Measurements from ENCODE around the gene INSYN1.
A peak's percentile ranks its signal among the peaks of the same experiment; 100 is the strongest.
"Not testable (repeated sequence)": the region's sequence is repeated elsewhere in the genome, so short reads cannot be mapped to it uniquely, and the experiment has no call there.

The INSYN1 gene

GRCh38 chr15:73710321-73710720 lies 42.8 kb downstream of the INSYN1 start:
- no peak for DNase-seq

GRCh38 chr15:73709686-73710085 lies 43.5 kb downstream of the INSYN1 start:
- no peak for DNase-seq

- DNase-seq: no peak
Measured at GRCh38 chr15:73709241-73709640, 43.9 kb downstream of the INSYN1 start.

- DNase-seq: no peak
Measured at GRCh38 chr15:73708691-73709090, 44.5 kb downstream of the INSYN1 start.

- DNase-seq: peak; percentile 53 to 61
Measured at GRCh38 chr15:73704869-73705645, 48.1 kb downstream of the INSYN1 start.

- DNase-seq: not testable (repeated sequence)
Measured at GRCh38 chr15:73704142-73704868, 48.8 kb downstream of the INSYN1 start.

- DNase-seq: not testable (repeated sequence)
Measured at GRCh38 chr15:73703601-73704000, 49.5 kb downstream of the INSYN1 start.

GRCh38 chr15:73702311-73703239 lies 50.6 kb downstream of the INSYN1 start:
- not testable (repeated sequence) for DNase-seq

GRCh38 chr15:73700041-73700842 lies 52.9 kb downstream of the INSYN1 start:
- peak; percentile 77 to 81 for DNase-seq

GRCh38 chr15:73699249-73700040 lies 53.7 kb downstream of the INSYN1 start:
- no peak for DNase-seq

- peak; percentile 98 for DNase-seq
Measured at GRCh38 chr15:73697033-73697467, 56.1 kb downstream of the INSYN1 start.

- DNase-seq: peak in 1 of 2 experiments; percentile 58
Measured at GRCh38 chr15:73696641-73697001, 56.5 kb downstream of the INSYN1 start.

- no peak for DNase-seq
Measured at GRCh38 chr15:73695773-73696640, 57.1 kb downstream of the INSYN1 start.

- DNase-seq: no peak
Measured at GRCh38 chr15:73694419-73694818, 58.7 kb downstream of the INSYN1 start.

GRCh38 chr15:73691396-73691795 lies 61.8 kb downstream of the INSYN1 start:
- DNase-seq: no peak

GRCh38 chr15:73688455-73688854 lies 64.7 kb downstream of the INSYN1 start:
- no peak for DNase-seq

- no peak for DNase-seq
Measured at GRCh38 chr15:73687351-73687750, 65.8 kb downstream of the INSYN1 start.

GRCh38 chr15:73686781-73687256 lies 66.3 kb downstream of the INSYN1 start:
- no peak for DNase-seq

- no peak for DNase-seq
Measured at GRCh38 chr15:73685981-73686380, 67.2 kb downstream of the INSYN1 start.

Measured in Kasumi-1 (cell line).